Measurements from ENCODE around the gene PFKP.

GRCh38 chr10:3046210-3046779 is 21.1 kb upstream of the PFKP start:
- no peak for TF ChIP-seq CTCF (IDR thresholded peaks at IDR 0.05)
- TF ChIP-seq EZH2phosphoT487 (IDR thresholded peaks at IDR 0.05): no peak
- no peak for TF ChIP-seq EZH2 (IDR thresholded peaks at IDR 0.05)

All from neural progenitor cell (in vitro differentiated cells).